Measurements from ENCODE around the gene TRNP1.
"Not testable (repeated sequence)": the region's sequence is repeated elsewhere in the genome, so short reads cannot be mapped to it uniquely, and the experiment has no call there.

TRNP1 gene

DNA sequence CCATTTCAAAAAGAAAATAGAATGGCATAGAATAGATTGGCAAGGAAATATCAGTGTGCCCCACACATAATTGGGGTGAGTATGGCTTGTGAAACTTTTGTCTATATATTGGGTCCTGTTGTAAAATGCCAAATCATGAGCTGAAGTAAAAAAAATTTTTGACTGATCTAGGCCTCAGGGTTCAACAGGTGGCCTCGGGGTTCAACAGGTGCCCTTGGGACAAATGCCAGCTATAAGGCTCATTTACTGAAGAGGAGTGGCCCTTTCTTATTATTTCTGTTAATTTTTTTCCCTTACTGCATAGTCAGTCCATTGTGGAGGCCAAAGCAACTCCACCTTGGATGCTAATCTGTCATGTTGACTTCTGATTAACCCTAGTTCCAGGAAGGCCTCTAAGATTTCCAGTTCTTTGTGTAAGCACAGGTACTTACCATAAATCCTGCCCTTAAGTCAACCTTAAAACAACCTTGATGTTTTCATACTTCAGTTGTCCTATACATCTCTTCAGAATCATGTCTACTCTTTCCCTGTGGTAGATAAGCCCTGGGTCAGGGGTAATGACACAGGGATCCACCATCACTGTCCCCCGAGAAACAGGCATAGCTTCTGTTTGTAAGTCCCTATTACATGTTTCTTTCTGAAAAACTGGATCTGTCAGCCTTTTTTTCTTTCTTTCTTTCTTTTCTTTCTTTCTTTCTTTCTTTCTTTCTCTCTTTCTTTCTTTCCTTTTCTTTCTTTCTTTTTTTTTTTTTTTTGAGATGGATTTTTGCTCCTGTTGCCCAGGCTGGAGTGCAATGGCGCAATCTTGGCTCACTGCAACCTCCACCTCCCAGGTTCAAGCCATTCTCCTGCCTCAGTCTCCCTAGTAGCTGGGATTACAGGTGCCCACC is 16.6 kb upstream of the TRNP1 start:
- DNase-seq = no peak

DNA sequence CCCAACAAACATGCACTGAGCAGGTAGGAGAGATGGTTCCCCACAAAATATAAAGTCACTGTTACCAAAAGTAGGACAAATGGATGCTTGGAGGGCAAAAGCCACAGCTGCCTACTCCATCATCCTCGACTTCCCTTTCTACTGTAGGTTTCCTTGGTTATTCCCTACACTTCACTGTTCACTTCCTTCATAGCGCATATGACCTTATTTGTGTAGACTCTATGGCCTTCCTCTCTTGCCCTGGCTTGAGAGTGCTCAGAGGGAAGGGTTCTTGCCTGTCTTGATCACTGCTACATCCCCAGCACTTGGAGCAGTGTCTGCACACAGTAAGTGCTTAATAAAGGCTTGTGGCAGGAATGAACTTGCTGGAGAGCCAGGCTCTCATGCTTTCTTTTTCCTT is 14.6 kb upstream of the TRNP1 start:
- DNase-seq = no peak

DNA sequence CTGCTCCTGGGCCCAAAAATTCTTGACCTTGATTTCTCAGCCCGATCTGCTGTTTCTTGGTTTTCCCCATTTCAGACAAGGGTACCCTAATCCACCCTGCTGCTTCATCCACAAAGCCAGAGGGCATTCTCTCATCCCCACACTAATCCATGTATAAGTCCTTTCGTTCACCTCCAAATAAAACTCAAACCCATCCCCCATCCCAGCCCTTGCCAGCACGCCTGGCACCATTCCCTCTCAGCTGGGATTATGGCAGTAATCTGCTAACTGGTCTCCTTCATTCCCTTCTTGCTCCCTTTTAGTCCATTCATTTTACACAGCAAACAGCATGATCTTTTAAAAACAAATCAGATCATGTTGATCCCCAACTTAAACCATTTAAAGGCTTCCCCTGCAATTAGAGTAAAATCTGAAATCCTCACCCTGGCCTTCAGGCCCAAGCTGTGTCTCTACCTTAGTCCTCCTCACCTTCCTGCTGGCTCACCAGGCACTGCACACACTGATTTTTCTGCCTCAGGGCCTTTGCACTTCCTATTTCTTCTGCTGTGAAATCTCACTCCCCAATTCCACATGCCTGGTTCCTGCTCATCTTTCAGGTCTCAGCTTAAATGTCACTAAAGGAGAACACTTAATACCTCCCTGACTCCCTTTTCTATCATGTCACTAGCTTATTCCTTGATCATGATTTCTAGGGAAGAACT is 12.2 kb upstream of the TRNP1 start:
- DNase-seq = no peak

DNA sequence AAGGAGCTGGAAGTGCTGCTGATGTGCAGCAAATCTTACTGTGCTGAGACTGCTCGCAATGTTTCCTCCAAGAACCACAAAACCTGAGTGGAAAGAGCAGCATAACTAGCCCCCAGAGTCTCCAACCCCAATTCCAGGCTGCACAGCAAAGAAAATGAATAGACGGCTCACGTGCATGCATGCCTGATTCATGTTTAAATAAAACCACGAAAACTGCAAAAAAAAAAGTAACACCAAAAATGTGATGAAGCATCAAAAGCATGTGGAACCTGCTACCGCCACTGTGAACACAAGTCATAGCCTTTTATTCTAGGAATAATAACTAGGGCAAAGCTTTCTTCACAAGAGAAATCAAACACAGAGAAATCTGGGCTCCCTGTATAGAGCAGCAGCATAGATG is 9.6 kb upstream of the TRNP1 start:
- no peak for DNase-seq

DNA sequence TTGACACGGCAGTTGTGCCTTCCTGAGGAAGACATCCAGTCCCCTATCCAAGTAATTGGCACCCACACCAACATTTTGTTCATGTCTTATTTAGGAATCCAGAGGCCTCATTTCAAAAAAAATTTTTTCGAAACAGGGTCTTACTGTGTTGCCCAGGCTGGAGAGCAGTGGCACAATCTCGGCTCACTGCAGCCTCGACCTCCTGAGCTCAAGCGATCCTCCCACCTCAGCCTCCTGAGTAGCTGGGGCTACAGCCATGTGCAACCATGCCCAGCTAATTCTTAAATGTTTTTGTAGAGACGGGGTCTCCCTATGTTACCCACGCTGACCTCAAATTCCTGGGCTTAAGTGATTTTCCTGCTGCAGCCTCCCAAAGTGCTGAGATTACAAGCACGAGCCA is 9.2 kb upstream of the TRNP1 start:
- no peak for DNase-seq

DNA sequence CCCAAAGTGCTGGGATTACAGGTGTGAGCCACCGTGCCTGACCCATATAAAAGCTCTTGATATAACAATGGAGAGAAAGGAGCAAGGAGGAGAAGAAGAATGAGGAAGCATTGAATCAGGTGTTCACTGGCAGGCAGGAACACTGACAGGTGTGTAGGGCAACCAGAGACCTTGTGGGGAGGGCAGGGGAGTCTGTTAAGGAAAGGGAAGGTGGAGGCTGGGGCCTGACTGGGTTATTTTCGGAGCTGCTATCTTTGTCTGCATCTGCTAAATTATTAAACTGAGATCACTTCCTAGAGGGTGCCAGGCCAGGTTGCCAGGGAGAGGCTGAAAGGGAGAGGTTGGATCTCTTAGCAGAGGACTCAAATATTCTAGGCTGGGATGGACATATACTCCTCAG is 6.8 kb upstream of the TRNP1 start:
- DNase-seq = no peak

DNA sequence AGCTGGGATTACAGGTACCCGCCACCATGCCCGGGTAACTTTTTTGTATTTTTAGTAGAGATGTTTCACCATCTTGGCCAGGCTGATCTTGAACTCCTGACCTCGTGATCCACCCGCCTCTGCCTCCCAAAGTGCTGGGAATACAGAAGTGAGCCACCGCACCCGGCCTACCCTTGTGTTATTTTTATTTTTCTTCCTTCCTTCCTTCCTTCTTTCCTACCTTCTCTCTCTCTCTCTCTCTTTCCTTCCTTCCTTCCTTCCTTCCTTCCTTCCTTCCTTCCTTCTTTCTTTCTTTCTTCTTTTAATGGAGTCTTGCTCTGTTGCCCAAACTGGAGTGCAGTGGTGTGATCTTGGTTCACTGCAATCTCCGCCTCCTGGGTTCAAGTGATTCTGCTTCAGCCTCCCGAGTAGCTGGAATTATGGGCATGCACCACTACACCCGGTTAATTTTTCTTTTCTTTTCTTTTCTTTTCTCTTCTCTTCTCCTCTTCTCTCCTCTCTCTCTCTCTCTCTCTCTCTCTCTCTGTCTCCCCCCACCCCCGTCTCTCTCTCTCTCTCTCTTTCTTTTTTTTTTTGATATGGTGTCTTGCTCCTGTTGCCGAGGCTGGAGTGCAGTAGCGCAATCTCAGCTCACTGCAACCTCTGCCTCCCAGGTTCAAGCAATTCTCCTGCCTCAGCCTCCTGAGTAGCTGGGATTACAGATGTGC is 3.9 kb upstream of the TRNP1 start:
- DNase-seq = not testable (repeated sequence)

DNA sequence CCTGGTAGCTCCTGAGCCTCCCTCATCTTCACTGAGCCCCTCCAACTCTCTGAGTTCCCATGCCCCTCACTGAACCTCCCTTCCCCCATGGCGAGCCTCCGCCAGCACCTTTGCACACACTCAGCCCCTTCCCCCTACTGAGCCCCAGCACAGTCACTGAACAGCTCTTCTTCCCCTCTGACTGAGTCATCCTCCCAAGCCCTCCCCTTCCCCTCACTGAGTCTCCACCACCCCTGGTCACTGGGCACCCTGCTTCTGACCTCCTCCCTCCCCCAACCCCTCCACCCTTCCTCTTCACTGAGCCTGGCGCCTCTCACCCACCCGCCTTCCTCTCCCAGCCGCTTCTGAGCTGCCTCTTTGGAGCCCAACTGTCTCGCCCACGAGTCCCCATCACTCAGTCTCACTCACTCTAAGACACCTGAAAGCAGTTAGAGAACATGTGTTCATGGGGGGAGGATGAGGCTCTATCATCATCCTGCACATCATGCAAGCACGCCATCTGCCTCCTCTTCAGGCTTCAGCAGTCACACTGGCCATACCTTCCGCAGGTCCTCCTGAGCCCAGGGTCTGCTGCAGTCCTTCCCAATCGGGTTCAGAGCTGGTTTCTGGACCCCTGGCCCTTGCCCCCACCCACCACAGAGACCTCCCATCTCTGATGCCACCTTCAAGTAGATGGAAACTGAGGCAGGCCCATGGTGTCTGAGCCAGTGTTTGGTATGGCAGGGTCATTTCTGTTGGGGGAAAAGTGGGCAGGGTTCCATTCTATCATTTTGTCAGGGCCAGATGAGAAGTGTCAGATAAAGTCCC is 2.0 kb upstream of the TRNP1 start:
- no peak for DNase-seq

DNA sequence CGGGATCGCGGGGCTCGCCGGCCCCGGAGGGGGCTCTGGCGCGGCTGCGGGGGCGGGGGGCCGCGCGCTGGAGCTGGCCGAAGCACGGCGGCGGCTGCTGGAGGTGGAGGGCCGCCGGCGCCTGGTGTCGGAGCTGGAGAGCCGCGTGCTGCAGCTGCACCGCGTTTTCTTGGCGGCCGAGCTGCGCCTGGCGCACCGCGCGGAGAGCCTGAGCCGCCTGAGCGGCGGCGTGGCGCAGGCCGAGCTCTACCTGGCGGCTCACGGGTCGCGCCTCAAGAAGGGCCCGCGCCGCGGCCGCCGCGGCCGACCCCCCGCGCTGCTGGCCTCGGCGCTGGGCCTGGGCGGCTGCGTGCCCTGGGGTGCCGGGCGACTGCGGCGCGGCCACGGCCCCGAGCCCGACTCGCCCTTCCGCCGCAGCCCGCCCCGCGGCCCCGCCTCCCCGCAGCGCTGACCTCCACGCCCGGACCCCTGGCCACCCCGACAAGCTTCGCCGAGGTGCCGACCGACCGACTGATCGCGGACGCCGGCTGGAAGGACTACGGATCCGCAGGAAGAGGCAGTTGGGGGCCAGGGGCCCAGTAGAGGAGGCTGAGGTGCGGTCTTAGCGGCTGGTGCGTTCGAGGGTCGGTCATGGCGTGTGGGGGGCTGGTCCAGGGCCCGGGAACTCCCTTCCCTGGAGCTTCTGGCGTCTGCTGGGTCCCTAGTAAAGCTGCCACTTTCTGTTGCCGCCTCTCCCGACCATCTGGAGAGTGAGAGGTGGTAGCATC is 711 bp downstream of the TRNP1 start:
- DNase-seq = peak; percentile 52

DNA sequence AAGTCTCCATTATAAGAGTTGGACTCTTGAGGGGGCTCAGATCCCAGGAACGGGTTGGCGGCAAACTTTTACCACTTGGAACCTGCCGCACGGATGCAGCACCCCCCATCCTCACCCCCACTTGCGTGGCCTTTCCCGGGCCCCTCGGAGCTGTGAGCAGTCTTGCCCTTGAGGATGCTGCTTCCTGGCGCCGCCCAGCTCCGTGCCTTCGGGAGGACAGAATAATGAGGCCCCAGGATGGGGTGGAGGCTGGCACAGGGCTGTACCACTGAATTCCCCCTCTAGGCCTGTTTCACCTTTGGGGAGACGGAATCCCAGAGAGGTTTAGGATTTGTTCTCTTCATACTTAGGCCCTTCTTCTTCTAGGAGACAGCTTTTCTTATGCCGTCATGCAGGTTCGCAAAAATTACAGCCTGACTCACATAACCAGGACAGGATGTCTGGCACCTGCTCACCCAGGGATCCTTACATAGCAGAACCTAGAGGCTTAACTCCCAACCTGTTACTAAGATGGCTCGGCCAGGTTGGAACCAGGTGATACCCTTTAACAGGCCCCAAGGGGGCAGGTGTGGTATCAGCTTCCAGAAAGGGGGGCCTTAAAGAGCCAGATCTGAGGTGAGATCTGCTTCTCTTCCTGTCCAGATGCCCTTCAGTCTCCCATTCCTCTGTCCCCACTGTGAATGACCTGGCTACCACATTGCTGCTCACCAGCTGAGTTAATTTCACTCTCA is 1.5 kb downstream of the TRNP1 start:
- DNase-seq = no peak

DNA sequence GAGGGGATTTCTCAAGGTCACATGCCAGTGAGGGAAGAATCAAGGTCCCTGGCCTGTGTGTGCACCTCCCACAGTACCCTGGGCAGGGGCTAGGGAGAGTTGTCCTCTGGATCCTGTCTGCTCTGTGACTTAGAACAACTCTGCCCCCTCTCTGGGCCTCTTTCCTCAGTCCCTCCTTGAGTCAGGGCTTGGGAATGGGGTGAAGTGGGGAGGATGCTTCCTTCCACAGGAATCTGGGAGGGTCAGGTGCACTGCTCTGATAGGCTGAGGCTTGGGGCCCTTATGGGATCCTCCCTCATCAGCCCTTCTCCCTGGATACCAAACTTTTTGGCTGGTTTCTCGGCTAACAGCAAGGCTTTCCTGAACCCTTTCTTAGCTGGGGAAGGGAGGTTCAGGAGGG is 2.5 kb downstream of the TRNP1 start:
- DNase-seq = no peak

DNA sequence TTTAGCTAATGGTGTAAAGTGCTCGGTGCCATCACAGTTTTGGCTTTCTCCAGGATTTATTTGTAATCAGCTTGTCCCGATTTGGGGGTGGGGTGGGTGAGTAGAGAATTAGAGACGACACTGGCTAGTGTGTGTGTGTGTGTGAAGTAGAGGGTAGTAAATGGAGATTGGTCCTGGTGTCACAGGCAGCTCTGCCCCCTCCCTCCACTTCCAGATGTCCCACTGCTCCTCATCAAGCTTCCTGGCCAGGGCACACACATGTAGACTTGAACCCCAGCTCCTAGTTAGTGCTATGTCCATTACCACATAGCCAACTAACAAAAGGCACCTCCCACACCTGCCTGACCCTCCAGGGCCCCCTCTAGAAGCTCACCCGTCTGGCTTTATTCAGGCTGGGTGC is 3.2 kb downstream of the TRNP1 start:
- no peak for DNase-seq

DNA sequence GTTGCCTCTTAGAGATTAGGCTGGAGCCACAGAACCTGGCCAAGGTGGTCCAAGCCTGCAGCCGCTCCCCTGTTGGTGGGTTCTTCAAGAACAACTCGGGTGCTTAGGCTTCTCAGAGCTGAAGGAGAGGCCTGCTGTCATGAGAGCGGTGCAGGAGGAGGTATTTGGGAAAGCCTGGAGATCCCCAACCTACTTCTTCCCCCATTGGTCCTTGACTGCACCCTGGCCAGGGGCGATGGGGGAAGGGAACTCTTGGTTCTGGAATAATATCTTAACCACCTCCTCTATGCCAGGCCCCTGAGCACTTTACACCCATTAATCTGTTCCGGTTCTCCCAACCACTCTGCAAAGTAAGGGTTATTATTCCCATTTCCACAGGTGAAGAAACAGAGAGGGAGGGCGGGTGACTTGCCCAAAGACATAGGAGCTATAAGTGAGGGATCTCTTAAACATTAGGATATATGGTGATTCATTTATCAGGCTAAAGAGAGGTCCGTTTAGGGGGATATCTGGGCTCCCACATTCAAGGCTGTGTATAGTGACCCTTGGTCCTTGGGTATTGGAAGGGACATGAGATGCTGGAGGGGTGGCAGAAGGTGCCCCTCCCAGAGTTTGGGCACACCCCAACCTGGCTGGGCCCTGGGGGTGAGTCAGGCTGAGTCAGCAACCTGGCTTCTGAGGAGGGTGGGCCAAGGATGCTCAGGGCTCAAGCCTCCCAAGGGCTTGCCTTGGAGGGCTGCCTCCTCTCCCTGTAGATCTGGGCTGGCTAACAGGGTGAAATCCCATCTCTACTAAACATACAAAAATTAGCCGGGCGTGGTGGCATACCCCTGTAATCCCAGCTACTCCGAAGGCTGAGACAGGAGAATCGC is 5.2 kb downstream of the TRNP1 start:
- no peak for DNase-seq

DNA sequence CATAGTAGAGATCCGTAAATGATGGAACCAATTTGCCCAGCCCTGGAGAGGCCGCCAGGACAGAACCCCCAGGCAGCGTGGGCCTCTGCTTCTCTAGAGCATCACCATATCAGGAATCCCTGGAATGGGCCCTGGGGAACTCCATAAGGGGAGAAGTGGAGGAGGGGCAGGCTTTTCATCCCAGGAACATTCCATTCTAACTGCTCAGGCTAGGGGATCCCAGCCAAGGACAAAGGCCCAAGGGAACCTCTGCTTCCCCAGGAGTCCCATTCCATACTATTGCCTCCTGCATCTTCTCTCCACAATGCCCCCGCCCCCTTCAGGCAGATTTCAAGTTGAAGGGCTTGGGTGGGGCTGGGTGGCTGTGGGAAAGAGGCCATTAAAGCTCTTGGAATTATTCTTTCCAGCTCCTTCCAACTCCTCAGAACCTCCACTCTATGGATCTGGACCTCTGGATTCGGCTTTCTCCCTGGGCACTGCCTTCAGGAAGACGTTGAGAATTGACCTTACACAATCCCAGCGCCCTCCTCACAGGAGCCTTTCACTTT is 6.0 kb downstream of the TRNP1 start:
- peak; percentile 65 for DNase-seq

DNA sequence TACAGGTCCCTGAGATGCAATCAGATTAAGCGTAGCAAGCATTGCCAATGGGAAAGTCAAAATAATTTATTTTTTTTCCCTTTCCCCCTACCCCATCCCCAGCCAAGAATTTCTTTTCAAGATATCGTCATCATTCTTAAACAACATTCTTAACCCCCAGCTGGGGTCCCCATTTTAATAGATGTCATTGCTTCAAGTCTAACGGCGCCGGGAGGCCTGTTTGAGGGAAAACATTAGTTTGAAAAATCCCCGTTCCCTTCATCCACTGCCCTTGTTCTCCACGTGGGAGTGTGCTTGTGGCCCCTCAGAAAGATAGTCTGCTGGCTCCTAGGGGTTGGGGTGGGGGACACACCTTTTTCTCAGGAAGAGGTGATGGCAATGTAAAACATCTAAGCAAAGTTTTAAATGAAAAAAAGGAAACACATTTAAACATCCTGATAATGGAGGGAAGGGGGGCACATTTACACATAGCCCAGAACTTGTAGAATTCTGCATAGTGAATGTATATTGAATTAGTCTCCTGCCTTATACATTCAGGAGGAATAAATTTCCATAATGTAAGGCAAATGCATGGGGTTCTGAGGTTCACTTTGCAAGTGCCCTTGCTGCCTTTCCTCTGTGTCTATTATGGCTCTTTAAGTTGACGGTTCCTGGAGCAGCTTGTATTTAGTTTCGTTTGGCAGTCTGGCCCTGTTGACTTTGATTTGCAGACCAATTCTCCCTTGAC is 6.8 kb downstream of the TRNP1 start:
- no peak for DNase-seq

DNA sequence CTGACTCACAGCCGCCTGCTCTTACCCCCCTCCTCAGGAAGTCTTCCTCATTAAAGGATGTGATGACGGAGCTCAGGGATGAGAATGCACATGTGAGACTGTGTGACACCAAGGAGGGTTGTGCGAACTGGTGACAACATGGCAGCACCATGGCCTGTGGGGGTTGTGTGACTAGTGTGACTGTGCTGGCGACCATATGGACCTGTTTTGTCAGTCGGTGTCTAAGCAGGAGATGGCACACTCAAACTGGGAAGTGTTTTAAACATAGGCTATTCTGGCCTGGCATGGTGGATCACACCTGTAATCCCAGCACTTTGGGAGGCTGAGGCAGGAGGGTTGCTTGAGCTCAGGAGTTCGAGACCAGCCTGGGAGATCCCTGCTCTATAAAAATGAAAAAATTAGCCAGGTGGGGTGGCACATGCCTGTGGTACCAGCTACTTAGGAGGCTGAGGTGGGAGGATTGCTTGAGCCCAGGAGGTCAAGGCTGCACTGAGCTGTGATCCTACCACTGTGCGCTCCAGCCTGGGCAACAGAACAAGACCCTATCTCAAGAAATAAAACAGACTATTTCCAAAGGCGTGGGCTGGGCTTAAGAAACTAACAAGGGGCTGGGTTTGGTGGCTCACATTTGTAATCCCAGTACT is 7.4 kb downstream of the TRNP1 start:
- no peak for DNase-seq

DNA sequence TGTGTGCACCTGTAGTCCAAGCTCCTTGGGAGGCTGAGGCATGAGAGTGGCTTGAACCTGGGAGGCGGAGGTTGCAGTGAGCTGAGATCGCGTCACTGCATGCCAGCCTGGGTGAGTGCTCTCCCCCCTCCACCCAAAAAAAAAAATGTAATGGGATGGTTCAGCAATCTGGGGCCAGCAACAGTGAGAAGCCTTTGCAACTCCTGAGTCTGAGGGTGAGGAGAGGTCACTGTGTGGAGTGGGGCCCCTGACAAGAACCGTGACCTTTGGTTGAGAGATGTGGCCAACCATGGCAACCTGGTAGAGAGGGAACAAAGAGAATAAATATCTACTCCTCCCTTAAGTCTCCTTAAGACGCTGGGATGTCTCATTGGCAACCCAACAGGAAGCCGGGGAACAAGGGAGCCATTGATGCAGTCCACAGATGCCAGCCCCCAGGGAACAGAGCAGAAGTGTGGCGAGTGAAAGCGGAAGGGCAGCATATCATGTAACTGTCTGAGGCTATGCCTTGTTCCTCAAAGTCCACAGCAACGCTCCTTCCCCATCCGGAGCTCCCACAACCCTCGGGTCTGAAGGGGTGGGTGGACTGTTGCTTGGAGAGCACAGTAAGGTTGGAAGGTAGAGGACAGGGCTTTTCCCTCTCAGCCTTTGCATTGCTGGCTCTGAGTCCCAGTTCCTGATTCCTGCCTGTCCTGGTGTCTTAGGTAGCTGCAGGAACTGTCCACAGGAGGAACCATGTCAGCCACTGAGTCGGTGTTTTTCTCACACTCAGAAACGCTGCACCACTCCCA is 8.3 kb downstream of the TRNP1 start:
- peak; percentile 70 for DNase-seq

All from right hindlimb (tissue), 1 donor.